NCI-H345 (cell line): ENCODE results near the gene ROR1.
"Not testable (repeated sequence)": the region's sequence is repeated elsewhere in the genome, so short reads cannot be mapped to it uniquely, and the experiment has no call there.

Experiments
- DNase-seq: peaks from one replicate; lab custom pipeline; 2025; lab: John Stamatoyannopoulos, UW

Gene ROR1

DNA sequence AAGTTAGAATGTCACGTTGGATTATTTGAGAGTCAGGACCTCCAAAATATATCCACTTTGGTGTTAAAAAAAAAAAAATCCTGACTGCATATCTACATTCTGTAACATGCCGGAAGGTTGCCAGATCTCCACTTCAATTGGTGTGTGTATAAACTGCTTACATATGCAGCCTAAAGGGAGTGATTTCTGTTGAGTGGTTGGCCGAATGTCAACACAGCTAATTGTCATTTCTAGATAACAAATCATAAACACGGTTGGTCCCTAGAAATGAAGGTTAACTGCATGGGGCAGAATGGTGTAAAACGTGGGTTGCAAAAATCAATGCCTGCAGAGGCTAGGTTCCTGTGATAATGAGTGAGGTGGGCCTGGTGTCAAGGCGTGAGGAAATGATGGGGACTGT, 15.0 kb upstream of the ROR1 start:
- peak; percentile 18 for DNase-seq

DNA sequence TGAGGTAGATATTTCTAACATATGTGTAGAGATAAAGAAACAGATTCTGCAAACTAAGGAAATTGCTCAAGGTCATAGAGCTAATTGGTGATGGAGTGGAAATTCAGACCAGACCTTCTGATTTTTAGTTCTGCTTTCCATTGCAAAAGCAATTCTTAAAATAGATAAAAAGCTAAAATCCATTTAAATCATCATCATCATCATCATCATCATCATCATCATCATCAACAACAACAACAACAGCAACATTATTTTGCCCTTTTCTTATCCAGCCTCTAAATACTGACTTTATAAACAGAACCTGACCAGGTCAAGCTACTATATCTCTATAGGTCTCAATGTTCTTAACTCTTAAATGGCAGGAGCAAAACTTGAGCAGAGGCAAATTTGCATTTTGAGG, 14.0 kb upstream of the ROR1 start:
- no peak for DNase-seq

DNA sequence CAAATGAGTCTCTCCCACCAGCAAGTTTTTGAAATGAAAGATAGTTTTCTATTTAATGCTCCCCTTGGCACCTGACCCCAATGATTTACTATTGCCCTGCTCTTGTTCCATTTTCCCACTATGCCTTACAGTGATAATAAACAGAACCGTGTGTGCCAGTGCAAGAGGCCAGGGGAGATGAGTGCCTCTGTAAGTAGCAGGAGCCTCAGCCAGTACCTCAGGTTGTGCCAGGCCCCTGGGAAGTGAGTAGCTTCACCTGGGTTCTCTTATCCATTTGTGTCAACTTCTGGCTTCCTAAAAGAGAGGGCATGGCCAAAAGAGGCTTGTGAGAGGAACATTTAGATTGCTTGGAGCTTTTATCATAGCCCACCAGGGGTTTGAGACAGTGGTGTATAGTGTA, 3.4 kb upstream of the ROR1 start:
- DNase-seq, result no peak

DNA sequence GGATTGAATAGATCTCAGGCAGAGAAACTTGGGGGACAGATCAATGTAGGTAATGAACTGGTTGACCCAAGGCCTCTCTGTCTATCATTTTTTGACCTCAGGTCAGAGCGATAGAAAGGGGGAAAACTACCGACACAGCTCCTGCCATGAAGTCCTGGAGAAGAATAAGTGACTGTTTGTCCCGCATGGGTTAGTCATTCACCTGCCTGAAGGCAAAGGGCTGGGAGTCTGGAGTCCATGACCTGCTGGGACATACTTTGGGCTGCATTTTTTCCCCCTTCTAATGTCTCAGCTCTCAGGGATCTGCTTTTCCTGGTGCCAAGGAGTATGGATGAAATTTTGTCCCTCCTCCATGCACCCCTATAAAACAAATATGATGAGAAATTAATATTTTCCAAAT, 1.6 kb upstream of the ROR1 start:
- no peak for DNase-seq

DNA sequence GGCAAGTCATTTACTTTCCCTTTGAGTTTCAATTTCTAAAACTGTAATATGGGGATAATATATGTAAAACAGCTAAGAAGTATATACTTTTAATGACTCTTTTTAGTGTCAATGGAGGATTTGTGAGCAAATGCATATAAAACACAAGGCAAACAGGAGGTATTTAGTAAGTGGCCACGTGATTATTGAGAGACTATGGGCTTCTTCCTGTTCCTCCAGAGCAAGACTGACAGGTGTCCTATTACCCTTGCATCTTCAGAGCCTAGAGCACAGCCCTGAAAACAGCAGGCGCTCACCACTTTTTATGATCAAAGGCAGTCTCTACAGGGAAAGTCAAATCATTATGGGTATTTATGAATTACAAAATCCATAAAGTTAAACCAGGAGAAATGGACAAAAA, 941 bp upstream of the ROR1 start:
- no peak for DNase-seq

DNA sequence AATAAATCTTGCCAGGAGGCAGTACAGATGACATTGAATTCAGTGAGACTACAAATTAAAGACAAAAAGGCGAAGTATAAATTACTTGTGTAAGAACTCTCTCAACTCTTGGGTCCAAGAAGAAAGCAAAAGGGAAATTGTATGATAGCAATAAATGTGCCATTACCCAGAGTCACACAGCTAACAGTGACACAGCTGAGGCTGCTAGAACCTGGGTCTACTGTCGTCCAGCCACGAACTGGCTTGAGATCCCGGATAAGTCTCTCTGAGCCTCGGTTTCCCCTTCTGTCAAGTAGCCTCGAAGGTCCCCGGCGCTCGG, 362 bp upstream of the ROR1 start:
- no peak for DNase-seq

DNA sequence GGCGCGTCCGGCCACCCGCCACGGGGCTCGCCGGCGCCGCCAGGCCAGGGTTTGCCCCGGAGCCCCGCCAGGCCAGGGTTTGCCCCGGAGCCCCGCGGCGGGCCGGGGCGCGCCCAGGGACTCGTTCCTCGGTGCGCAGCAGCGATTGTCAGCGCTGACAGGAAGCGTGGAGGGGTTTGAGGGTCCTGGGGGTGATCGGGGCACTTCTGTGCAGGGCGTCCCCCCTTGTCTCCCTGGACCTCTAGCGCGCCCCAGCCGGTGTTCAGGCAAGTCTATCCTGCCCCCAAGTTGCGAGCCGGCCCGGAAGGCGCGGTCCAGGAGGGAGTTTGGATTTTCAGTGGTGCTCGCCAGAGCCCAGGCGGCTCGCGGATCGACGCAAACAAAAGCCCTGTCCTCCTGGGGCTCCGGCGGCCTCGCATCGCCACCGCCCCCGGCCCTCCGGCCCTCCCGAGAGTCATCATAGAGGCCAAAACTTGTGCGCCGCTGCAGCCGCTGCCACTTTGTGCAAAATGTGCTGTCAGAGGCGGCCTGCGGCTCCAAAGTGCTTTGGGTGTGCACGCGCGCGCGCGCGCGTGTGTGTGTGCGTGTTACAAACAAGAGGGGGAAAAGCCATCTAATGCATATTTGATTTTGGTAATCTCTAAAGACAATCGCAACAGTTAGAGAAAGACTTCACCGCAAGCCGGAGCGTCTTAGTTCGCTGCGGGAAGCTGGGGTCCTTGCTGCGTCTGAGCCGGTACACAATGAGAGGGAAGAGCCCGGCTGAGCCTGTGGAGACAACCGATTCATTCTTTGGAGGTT, 1.0 kb downstream of the ROR1 start:
- DNase-seq, result peak; percentile 47

DNA sequence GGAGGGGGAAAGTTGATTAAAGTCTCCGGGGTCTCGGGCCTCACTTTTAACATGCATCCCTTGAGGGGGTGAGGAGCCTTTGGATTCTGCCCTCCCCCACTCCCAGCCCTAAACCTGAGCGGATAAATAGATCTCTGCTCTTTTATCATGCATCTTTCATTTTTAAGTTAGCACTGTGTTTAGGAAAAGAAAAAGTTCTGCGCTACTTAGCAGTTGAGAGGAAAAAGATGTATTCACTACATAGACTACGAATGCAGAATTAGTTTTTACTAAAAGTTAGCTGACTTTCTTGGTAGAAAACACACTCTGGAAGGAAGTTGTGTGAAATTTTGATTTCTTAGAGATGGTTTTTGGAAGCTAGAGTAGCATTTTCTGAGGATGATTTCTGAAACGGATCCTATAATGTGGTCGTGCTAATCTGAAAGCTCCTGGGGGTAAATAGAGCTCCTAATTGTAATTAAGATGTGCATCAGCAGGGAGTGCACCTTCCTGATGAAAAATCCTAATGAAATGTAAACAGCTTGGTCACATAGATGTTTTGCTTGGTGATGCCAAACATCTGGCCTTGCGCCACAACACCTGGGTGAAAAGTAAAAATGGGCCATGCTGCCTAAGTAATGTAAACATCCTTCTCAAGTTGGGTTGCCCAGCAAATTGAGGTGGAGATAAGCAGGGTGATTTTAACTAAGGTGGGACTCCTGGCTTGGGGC, 1.8 kb downstream of the ROR1 start:
- no peak for DNase-seq

DNA sequence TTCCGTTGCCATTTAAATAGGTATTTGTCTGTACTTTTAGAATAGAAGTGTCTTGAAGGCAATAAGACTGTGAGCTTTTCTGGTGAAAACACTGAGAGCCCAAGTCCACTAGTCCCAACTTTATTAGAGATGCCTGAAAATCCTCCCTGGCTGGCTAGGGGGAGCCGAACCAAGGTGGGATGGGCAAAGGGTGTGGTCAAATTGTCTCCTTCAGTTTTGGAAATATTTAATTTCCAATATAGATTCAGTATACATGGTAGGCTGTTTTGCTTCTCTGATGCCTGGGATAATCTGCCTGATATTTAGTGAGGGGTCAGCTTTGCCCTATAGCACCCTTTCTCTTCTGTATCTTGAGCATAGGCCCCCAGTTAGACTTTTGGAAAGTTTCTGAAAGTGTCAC, 3.5 kb downstream of the ROR1 start:
- no peak for DNase-seq

DNA sequence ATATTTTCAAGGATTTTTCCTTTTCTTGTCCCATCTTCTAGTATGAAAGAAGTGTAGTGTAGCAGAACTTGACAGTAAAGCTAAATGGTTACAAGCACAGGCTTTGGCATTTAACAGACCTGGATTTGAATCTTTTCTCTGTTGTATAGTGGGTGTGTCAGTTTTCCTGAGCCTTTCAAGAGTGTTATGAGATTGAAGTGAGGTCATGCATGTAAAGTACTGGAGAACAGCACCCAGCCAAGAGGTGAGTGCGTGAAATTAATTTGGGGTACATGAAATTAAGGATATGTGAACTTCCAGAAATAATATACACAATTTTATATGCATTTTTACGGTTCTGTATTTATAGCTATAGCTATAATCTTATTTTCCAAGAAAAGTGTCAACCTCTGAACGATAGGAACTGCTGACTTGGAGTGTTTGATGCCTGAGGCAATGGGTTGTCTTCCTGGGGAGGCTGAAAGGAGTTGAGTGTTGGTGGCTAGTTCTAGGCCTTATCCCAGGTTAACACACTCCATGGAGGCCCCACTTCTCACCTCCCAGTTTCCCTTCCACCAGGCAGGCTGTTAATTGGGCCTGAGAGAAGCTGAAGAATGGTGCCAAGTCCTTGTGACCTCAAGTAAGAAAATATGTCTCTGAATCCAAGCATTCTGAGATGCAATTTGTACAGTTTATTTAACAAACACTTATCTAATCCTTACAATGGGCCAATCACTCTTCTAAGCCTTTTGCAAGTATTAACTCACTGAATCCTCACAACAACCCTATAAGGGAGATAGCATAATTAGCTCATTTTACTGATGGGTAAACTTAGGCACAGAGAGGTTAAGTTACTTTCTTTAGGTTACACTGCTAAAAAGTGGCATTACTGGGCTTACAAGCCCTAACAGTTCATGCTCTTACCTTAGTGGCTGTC, 4.4 kb downstream of the ROR1 start:
- DNase-seq, result no peak

DNA sequence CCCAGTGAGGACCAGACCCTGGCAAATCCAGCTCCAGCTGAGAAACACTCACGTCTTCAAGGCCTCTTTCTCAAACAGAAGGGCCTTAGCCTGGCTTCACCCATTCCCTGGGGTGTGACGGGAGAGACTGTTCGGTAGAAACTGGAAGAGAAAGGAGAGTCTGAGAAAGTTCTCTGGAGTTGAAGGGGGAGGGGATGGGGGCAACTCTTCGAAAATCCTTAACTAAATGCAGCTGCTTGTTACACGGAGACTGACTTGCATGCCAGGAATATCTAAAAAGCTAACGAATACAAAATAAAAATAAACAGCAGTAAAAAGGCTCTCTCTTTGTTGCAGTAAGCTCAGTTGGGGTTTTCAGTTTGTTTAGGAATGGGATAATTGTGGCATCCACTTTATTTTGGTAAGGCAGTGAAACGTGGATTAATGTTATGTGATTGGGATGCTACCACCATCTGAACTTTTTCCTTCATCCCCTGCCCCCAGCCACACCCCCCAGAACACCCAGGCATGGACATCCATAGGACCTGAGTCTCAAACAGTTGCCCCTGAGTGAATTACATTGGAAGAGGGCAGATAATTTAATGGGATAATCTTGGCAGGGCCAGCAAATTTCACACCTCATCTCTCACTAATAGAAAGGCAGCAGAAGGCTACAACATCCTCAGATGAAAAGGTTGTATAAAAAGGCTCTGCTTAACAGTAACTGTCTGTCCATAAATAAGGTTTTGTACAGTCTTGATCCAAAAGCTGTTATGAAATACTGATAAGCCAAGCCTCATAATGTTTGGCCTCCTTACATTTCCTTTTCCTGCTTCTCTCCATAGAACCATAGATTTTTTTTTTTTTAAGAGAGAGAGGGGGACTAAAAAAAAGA, 5.8 kb downstream of the ROR1 start:
- no peak for DNase-seq

DNA sequence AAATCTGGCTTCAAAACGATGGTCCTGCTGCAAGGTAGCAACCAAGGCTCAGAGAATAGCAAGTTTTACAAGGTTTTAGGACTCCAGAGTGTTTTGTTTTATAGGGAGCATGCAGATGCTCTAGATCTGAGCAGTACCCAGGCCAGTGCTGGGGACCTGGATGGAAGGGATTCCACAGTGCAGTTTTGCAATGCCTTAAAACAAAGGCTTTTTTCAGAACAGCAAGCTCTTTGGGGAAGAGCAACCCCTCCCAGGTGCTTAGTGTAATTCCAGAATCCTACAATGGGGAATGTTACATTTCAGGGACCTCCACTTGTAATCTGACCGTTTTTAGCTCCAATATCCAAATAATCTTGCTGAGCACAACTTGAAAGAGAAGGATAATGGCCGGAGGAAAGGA, 6.7 kb downstream of the ROR1 start:
- no peak for DNase-seq

DNA sequence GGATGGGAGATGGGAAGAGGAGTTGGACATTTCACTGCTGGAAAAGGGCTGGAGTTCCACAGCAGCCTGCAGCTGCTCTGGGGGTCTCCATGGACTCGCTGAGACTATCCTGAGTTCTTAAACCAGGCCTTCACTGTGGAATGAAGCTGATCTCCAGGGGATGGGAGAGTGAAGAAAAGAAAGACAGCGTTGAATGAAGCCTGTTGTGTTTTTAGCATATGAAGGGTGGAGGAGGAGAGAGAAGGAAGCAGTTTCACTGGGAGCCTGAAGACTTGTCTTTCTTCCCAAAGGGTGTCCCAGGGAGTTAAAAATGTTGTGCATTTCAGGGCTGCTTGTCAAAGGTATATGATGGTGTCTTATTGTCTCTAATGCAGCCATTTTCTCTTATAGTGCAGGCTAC, 9.2 kb downstream of the ROR1 start:
- no peak for DNase-seq

DNA sequence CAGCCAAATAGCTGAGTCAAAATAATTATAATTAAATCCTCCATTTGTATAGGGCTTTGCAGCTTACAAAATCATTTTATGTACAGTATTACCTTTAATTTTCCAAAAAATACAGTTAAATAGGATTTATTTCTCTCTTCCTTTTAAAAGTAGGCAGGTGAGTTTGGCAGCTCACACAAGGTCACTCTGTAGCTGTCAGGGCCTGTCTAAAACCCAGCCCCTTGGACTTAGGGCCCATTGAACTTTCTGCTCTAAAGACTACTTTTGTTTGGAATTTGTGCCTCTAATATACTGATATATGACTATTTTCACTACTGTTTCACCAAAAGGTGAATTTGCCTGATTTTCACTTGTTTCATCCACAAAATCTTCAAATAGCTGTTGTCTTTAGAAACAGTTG, 10.3 kb downstream of the ROR1 start:
- DNase-seq, result no peak

DNA sequence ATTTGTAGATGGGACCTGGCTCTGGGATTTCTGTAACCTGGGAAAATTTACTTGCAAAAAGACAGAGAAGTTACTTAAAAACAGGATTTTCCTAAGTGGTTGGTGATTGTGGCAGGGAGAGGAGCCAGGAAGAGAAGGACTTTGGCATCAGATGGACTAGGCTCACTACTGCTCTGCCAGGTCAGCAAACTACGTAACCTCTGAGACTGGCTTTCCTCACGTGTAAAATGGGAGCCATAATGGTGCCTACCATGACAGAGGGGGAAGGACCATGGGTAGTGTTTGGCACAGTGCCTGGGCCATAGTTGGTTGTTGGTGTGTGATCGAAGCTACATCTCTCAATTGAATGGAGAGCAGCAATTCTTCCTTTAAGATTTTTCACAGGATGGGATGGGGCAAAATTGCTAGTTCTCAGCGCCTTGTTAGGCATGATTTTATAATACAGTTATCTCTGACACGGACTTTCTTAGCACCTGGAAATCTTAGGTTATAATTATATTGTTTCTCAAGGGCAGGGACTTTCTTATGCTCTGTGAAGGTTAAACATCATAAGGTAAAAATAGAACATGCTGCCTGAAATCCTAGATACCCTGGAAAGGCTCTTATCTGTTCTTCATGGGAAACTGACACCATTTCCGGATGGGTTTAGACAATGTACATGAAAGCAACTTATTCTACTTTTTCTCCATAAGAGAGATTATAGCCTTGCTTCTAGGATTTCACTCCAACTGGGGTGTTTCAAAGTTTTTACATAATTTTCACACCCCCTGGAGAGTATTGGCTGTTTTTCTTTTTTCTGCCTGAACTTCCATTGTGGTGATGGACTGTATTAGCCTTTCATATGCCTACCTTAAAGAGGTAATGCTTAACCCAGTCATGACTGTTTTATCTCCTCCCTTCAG, 10.9 kb downstream of the ROR1 start:
- no peak for DNase-seq

DNA sequence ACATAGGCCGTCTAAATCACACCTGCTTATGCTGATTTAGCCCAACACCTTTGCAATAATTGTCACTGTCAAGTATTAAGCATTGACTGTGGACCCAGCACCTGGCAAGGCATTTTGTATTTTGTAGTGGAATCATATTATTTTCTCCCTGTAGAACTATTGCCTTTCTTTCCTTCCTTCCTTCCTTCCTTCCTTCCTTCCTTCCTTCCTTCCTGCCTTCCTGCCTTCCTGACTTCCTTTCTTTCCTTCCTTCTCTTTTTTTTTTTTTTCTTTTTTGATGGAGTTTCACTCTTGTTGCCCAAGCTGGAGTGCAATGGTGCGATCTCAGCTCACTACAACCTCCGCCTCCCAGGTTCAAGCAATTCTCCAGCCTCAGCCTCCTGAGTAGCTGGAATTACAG, 13.5 kb downstream of the ROR1 start:
- DNase-seq, result not testable (repeated sequence)

DNA sequence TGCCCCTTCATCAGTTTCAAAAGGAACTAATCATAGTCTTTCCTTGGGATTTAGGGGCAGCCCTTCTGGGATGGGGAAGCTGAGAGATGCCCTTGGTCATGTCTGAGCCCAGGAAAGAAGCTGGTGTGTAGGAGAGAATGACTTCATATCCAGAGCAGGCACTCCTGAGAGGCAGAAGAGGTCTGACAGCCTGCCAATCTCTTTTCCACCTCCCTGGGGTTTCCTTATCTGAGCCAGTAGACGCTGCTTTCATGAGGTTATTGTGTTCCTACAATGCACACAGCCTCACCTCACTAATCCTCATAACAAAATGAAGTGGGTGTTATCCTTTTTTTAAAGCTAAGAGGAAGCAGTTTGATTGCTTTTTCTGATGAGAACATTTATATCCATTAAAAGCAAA, 14.1 kb downstream of the ROR1 start:
- DNase-seq, result peak; percentile 20

DNA sequence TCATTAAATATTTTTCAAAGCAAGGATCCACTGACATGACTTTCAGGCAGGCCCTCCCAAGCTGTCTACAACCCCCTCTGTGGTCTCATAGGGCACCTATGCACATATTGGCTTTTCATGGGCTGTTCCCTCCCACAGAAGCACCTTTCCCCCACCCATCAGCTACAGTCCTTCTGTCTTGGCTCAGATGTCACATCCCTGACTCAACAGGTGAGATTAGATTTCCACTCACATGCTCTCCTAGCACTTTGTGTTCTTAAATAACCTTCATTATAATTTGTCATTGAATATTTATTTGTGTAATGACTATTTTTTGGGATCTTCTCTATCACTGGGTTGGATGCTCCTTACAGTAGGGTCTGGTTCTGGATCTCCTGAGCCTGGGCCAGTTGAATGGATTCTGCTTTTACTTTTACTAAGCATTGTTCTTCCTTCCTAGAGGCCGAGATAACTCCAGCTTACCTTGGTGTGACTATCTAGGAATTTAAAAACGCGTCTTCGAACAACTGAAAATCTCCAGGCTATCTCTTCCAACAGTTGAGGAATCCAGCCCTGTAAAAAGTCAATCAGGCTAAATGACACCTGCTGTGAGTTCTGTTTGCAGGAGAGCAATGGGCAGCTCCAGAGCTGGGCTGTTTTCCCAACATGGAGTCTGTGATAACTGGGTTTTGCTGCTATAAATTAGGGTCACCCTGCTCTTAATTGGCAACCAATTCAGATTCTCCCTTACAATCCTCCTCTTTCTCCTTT, 16.2 kb downstream of the ROR1 start:
- DNase-seq, result no peak

DNA sequence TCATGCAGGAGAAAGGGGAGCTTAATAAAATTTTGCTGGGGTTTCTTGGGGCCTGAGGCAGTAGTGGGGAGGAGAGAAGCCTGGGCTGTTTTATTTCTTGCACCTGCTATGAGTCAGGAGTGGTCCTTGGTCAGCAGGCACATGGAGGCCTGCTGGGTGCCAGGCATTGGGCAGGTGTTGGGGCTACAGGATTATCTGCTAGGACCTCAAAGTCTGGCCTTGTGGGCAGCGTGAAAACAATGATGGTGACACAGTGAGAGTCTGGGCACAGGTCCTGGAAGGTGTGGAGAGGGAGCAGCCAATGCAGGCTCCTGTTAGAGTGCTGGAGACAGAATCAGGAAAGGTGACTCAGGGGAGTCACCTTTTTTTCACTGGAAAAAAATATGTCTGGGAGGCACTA, 17.2 kb downstream of the ROR1 start:
- no peak for DNase-seq

DNA sequence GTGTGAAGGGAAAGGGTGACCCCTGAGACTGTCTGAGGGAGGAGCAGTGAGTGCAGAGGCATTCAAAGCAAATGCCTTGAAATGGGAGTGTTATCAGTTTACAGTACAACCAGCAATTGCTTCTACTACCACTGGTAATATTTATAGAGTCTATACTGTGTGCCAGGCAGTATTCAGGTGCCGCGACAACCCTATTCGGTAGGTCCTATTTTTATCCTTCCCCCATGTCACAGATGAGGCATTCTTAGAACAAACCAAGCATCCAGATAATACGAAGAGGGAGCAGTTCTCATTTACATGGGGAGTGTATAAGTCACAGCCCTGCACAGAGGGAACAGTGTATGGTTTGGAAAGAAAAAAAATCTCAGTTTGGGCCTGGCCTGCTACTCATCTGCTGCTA, 18.3 kb downstream of the ROR1 start:
- DNase-seq, result no peak
